Central memory CD4-positive, alpha-beta T cell (primary cell): ENCODE measurements around the gene NEK3.
"Not testable (repeated sequence)": the region's sequence is repeated elsewhere in the genome, so short reads cannot be mapped to it uniquely, and the experiment has no call there.

Source experiments
- DNase-seq: peaks from one replicate; pipeline ENCODE4 v3.0.0; 2022

Gene NEK3

GRCh38 chr13:52112591-52112990, 46.8 kb downstream of the NEK3 start:
- DNase-seq: no peak

- DNase-seq: no peak
These were observed 50.2 kb downstream of the NEK3 start for GRCh38 chr13:52109116-52109670.

GRCh38 chr13:52105841-52106240, 53.6 kb downstream of the NEK3 start:
- DNase-seq: no peak

GRCh38 chr13:52104624-52105023, 54.8 kb downstream of the NEK3 start:
- no peak for DNase-seq

GRCh38 chr13:52103386-52103785, 56.0 kb downstream of the NEK3 start:
- no peak for DNase-seq

GRCh38 chr13:52102423-52102822, 57.0 kb downstream of the NEK3 start:
- not testable (repeated sequence) for DNase-seq

- no peak for DNase-seq
These were observed 62.2 kb downstream of the NEK3 start for GRCh38 chr13:52097197-52097596.

- DNase-seq: no peak
These were observed 62.6 kb downstream of the NEK3 start for GRCh38 chr13:52096748-52097147.

- no peak for DNase-seq
These were observed 63.3 kb downstream of the NEK3 start for GRCh38 chr13:52096062-52096461.

- DNase-seq: no peak
These were observed 67.3 kb downstream of the NEK3 start for GRCh38 chr13:52092087-52092486.

- no peak for DNase-seq
These were observed 67.9 kb downstream of the NEK3 start for GRCh38 chr13:52091473-52091872.

- no peak for DNase-seq
These were observed 74.0 kb downstream of the NEK3 start for GRCh38 chr13:52085421-52085820.

GRCh38 chr13:52084981-52085380, 74.4 kb downstream of the NEK3 start:
- not testable (repeated sequence) for DNase-seq
